Lower leg skin (tissue), 3 donors: Measurements from ENCODE around the gene CAVIN4.

ENCODE experiments used
- CTCF ChIP-seq, 3 donors: fragments of 450-650 bp; IDR thresholded peaks; one replicate each; pipeline ENCODE4 v1.5.1; 2016; ENCODE audit warnings: antibody characterized with exemption in 3 of 3, mild to moderate bottlenecking in 3 of 3, moderate library complexity in 2 of 3
- POLR2A ChIP-seq, 2 donors: fragments of 450-650 bp; IDR thresholded peaks; one replicate each; pipeline ENCODE4 v1.6.1; 2016 to 2017; ENCODE audit warnings: antibody characterized with exemption in 2 of 2, mild to moderate bottlenecking in 1 of 2, moderate library complexity in 1 of 2

DNA sequence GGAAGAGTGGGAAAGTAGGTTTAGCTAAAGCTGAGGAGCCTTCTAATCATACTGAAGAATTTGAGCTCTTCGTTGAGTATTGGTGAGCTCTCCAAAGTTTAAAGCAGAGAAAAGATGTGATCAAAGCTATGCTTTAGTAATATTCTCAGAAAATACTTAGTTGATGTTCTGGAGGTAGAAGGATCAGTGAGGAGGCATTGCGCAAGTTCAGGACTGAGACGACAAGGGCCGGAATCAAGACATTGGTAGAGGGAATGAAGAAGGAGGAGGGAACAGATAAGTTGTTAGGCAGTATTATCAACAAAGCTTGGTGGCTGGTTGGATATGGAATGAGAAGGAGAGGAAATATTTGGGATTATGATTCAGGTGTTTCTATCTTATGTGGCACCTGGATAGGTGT is 7.1 kb downstream of the CAVIN4 start:
- no peak for TF ChIP-seq CTCF (IDR thresholded peaks at IDR 0.05)
- TF ChIP-seq POLR2A (IDR thresholded peaks at IDR 0.05), result no peak
